ENCODE results near the gene CENPB. TPM values are rescaled to one million over a fixed set of nuclear protein-coding genes. Genes with fewer than 3 reads are reported as not detected.

The CENPB gene
- polyA plus RNA-seq, 1 donor from 2014 or later = 37.9 TPM

GRCh38 chr20:3743251-3743650 lies 43.3 kb downstream of the CENPB start:
- Histone ChIP-seq H3K4me3 (ENCODE audit: low read length) (no peak overlapping the region), H2AFZ (ENCODE audit: low read depth, low read length) (no peak overlapping the region), H3K9ac (ENCODE audit: low read length) (no peak overlapping the region), H3K4me2 (ENCODE audit: low read length) (no peak overlapping the region), H3F3A (ENCODE audit: insufficient read depth, low read length, poor library complexity, severe bottlenecking) (no peaks in the 10 kb centered on the region), H3K79me2 (replicated peaks; ENCODE audit: insufficient read depth, low read length) (no peaks in the 10 kb centered on the region), H3K9me2 (ENCODE audit: insufficient read depth, low read length) (no peaks in the 10 kb centered on the region), H3K36me3 (ENCODE audit: insufficient read depth, low read length) (no peaks in the 10 kb centered on the region), H3K27ac (ENCODE audit: low read length) (no peak overlapping the region), H3K27me3 (ENCODE audit: insufficient read depth, low read depth, low read length) (peaks cover 26% of the 10 kb centered on the region), H4K20me1 (ENCODE audit: insufficient read depth) (no peaks in the 10 kb centered on the region), H3K9me3 (ENCODE audit: low read length) (no peaks in the 10 kb centered on the region)
- no peak for TF ChIP-seq REST (IDR thresholded peaks at IDR 0.05; ENCODE audit: borderline replicate concordance)
- TF ChIP-seq TAF1 (IDR thresholded peaks at IDR 0.05; ENCODE audit: low read depth) = no peak
- TF ChIP-seq EZH2 (IDR thresholded peaks at IDR 0.05; ENCODE audit: borderline replicate concordance, insufficient read depth, low read length, poor library complexity, severe bottlenecking) = no peak
- no peak for TF ChIP-seq MXI1 (conservative IDR thresholded peaks at IDR 0.05; ENCODE audit: poor library complexity, severe bottlenecking)
- no peak for TF ChIP-seq CTCF (IDR thresholded peaks at IDR 0.05; ENCODE audit: poor library complexity, severe bottlenecking)
- TF ChIP-seq POLR2AphosphoS5 (IDR thresholded peaks at IDR 0.05) = no peak
- no peak for TF ChIP-seq EP300 (conservative IDR thresholded peaks at IDR 0.05; ENCODE audit: poor library complexity, severe bottlenecking)
- no peak for TF ChIP-seq SMC3 (conservative IDR thresholded peaks at IDR 0.05; ENCODE audit: poor library complexity)
- TF ChIP-seq RAD21 (conservative IDR thresholded peaks at IDR 0.05) = no peak

GRCh38 chr20:3741836-3742458 lies 44.6 kb downstream of the CENPB start:
- Histone ChIP-seq H3K9me2 (ENCODE audit: insufficient read depth, low read length) (no peaks in the 10 kb centered on the region), H4K20me1 (ENCODE audit: insufficient read depth) (no peaks in the 10 kb centered on the region), H3K9me3 (ENCODE audit: low read length) (no peaks in the 10 kb centered on the region), H3K27me3 (ENCODE audit: insufficient read depth, low read depth, low read length) (peaks cover 24% of the 10 kb centered on the region), H3K36me3 (ENCODE audit: insufficient read depth, low read length) (no peaks in the 10 kb centered on the region), H2AFZ (ENCODE audit: low read depth, low read length) (no peak overlapping the region), H3K4me3 (ENCODE audit: low read length) (no peak overlapping the region), H3F3A (ENCODE audit: insufficient read depth, low read length, poor library complexity, severe bottlenecking) (no peaks in the 10 kb centered on the region), H3K79me2 (replicated peaks; ENCODE audit: insufficient read depth, low read length) (no peaks in the 10 kb centered on the region), H3K9ac (ENCODE audit: low read length) (no peak overlapping the region), H3K4me2 (ENCODE audit: low read length) (no peak overlapping the region), H3K27ac (ENCODE audit: low read length) (no peak overlapping the region)
- TF ChIP-seq CTCF (IDR thresholded peaks at IDR 0.05; ENCODE audit: poor library complexity, severe bottlenecking) (no peak), EP300 (conservative IDR thresholded peaks at IDR 0.05; ENCODE audit: poor library complexity, severe bottlenecking) (no peak), RAD21 (conservative IDR thresholded peaks at IDR 0.05) (no peak), SMC3 (conservative IDR thresholded peaks at IDR 0.05; ENCODE audit: poor library complexity) (no peak), POLR2AphosphoS5 (IDR thresholded peaks at IDR 0.05) (no peak), MXI1 (conservative IDR thresholded peaks at IDR 0.05; ENCODE audit: poor library complexity, severe bottlenecking) (no peak), TAF1 (IDR thresholded peaks at IDR 0.05; ENCODE audit: low read depth) (no peak), EZH2 (IDR thresholded peaks at IDR 0.05; ENCODE audit: borderline replicate concordance, insufficient read depth, low read length, poor library complexity, severe bottlenecking) (no peak), REST (IDR thresholded peaks at IDR 0.05; ENCODE audit: borderline replicate concordance) (no peak)

Measured in neural cell (in vitro differentiated cells).